ENCODE measurements around the gene SOCS4.

Gene SOCS4

GRCh38 chr14:55094292-55095157 is 67.5 kb downstream of the SOCS4 start:
- DNase-seq (ENCODE audit: low spot score): no peak
- Histone ChIP-seq H3K36me3 (replicated peaks in 1 of 2; ENCODE audit: control insufficient read depth in 2 of 2, insufficient read depth in 2 of 2, low read length in 2 of 2) (no peaks in the 10 kb centered on the region), H2AFZ (ENCODE audit: low read length) (no peak overlapping the region), H3K9ac (ENCODE audit: low read depth, low read length, poor library complexity) (no peak overlapping the region), H2BK5ac (ENCODE audit: low read length) (no peak overlapping the region), H3K18ac (ENCODE audit: low read length) (no peak overlapping the region), H3K14ac (ENCODE audit: low read length) (no peak overlapping the region), H3K27ac (replicated peaks; ENCODE audit: low read length) (no peak overlapping the region), H2AK5ac (ENCODE audit: low read depth, low read length) (no peak overlapping the region), H4K91ac (ENCODE audit: low read depth, low read length, poor library complexity) (no peak overlapping the region), H2BK15ac (ENCODE audit: low read length) (no peak overlapping the region), H2BK12ac (ENCODE audit: low read length) (no peak overlapping the region), H3K4me3 (ENCODE audit: low read length in 2 of 2) (no peak overlapping the region), H4K8ac (ENCODE audit: low read depth, low read length) (no peak overlapping the region), H3K4me1 (ENCODE audit: control insufficient read depth in 2 of 2, insufficient read depth in 1 of 2, low read depth in 1 of 2, low read length in 2 of 2) (peaks cover 0 to 2% of the 10 kb centered on the region in 2 donors), H3K23ac (ENCODE audit: low read depth, low read length, poor library complexity) (no peak overlapping the region), H3K9me3 (replicated peaks in 1 of 2; ENCODE audit: control insufficient read depth in 2 of 2, insufficient read depth in 1 of 2, low read depth in 1 of 2, low read length in 2 of 2) (no peaks in the 10 kb centered on the region), H3K27me3 (ENCODE audit: control insufficient read depth in 3 of 3, insufficient read depth in 3 of 3, low read depth in 1 of 3, low read length in 3 of 3) (no peaks in the 10 kb centered on the region), H2BK120ac (ENCODE audit: low read depth, low read length) (no peak overlapping the region), H3K4ac (ENCODE audit: low read length) (no peak overlapping the region), H3K4me2 (ENCODE audit: insufficient read depth, low read length, poor library complexity, severe bottlenecking) (no peak overlapping the region), H3K79me1 (ENCODE audit: low read depth, low read length) (peaks cover 2% of the 10 kb centered on the region)
- no CpG with 5 or more reads among the region's 9 CpGs for WGBS, 2 donors (ENCODE audit: extremely low coverage in 2 of 2, insufficient read length in 2 of 2, insufficient replicate concordance in 1 of 2)

DNA sequence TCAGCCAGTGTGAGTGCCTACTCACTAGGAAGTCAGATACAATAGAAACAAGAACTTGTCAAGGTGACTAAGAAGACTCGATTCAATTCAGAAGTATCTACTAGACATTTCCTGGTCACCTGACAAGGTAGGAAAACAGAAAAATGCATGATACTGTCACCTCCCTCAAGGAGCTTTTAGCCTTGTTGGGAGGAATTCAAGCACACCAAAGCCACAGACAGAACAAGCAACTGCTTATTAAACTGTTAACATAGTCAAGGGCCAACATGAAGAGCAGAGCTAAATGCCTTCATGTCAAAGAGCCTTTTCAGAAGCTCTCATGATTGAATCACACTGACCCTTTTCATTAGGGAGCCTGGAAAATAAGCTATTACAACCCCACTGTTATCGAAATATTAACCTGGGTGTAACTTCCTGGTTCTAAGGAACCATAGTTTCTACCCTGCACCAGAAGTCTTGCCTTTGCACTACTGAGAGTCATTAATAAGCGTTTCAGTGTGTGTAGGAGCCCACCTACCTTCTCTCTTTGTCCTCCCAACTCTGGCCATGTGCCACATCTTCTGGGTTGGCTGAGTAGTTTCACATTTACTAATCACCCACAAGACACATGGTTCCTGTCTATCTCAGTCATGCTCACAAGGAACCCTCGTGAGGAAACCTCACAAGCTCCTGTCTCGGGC is 71.0 kb downstream of the SOCS4 start:
- no peak overlapping the region for H3K4me3 ChIP-seq (ENCODE audit: low read length in 2 of 2)
- no peak overlapping the region for H3K27ac ChIP-seq (replicated peaks; ENCODE audit: low read length)
- H3K23ac ChIP-seq (ENCODE audit: low read depth, low read length, poor library complexity): no peak overlapping the region
- no peak overlapping the region for H3K14ac ChIP-seq (ENCODE audit: low read length)
- H3K9ac ChIP-seq (ENCODE audit: low read depth, low read length, poor library complexity): no peak overlapping the region
- no peaks in the 10 kb centered on the region for H3K36me3 ChIP-seq (replicated peaks in 1 of 2; ENCODE audit: control insufficient read depth in 2 of 2, insufficient read depth in 2 of 2, low read length in 2 of 2)
- H3K4me2 ChIP-seq (ENCODE audit: insufficient read depth, low read length, poor library complexity, severe bottlenecking): no peak overlapping the region
- H2BK12ac ChIP-seq (ENCODE audit: low read length): no peak overlapping the region
- no CpG with 5 or more reads among the region's 5 CpGs for WGBS, 2 donors (ENCODE audit: extremely low coverage in 2 of 2, insufficient read length in 2 of 2, insufficient replicate concordance in 1 of 2)
- peaks cover 7 to 9% of the 10 kb centered on the region in 2 donors for H3K4me1 ChIP-seq (ENCODE audit: control insufficient read depth in 2 of 2, insufficient read depth in 1 of 2, low read depth in 1 of 2, low read length in 2 of 2)
- H2BK15ac ChIP-seq (ENCODE audit: low read length): no peak overlapping the region
- no peak overlapping the region for H2AK5ac ChIP-seq (ENCODE audit: low read depth, low read length)
- H4K8ac ChIP-seq (ENCODE audit: low read depth, low read length): no peak overlapping the region
- no peak overlapping the region for H2AFZ ChIP-seq (ENCODE audit: low read length)
- no peaks in the 10 kb centered on the region for H3K79me1 ChIP-seq (ENCODE audit: low read depth, low read length)
- no peak overlapping the region for H2BK5ac ChIP-seq (ENCODE audit: low read length)
- no peaks in the 10 kb centered on the region for H3K9me3 ChIP-seq (replicated peaks in 1 of 2; ENCODE audit: control insufficient read depth in 2 of 2, insufficient read depth in 1 of 2, low read depth in 1 of 2, low read length in 2 of 2)
- no peak overlapping the region for H3K18ac ChIP-seq (ENCODE audit: low read length)
- no peak overlapping the region for H4K91ac ChIP-seq (ENCODE audit: low read depth, low read length, poor library complexity)
- H3K27me3 ChIP-seq (ENCODE audit: control insufficient read depth in 3 of 3, insufficient read depth in 3 of 3, low read depth in 1 of 3, low read length in 3 of 3): no peaks in the 10 kb centered on the region
- H2BK120ac ChIP-seq (ENCODE audit: low read depth, low read length): no peak overlapping the region
- H3K4ac ChIP-seq (ENCODE audit: low read length): no peak overlapping the region
- DNase-seq (ENCODE audit: low spot score): no peak

GRCh38 chr14:55098561-55098898 is 71.5 kb downstream of the SOCS4 start:
- DNase-seq (ENCODE audit: low spot score): no peak
- Histone ChIP-seq H3K27me3 (ENCODE audit: control insufficient read depth in 3 of 3, insufficient read depth in 3 of 3, low read depth in 1 of 3, low read length in 3 of 3) (no peaks in the 10 kb centered on the region), H3K36me3 (replicated peaks in 1 of 2; ENCODE audit: control insufficient read depth in 2 of 2, insufficient read depth in 2 of 2, low read length in 2 of 2) (no peaks in the 10 kb centered on the region), H3K4ac (ENCODE audit: low read length) (no peak overlapping the region), H3K18ac (ENCODE audit: low read length) (no peak overlapping the region), H3K4me1 (ENCODE audit: control insufficient read depth in 2 of 2, insufficient read depth in 1 of 2, low read depth in 1 of 2, low read length in 2 of 2) (peaks cover 11 to 14% of the 10 kb centered on the region in 2 donors), H2BK5ac (ENCODE audit: low read length) (no peak overlapping the region), H3K27ac (replicated peaks; ENCODE audit: low read length) (no peak overlapping the region), H4K91ac (ENCODE audit: low read depth, low read length, poor library complexity) (no peak overlapping the region), H3K9me3 (replicated peaks in 1 of 2; ENCODE audit: control insufficient read depth in 2 of 2, insufficient read depth in 1 of 2, low read depth in 1 of 2, low read length in 2 of 2) (no peaks in the 10 kb centered on the region), H2BK120ac (ENCODE audit: low read depth, low read length) (no peak overlapping the region), H3K23ac (ENCODE audit: low read depth, low read length, poor library complexity) (no peak overlapping the region), H3K9ac (ENCODE audit: low read depth, low read length, poor library complexity) (no peak overlapping the region), H3K14ac (ENCODE audit: low read length) (no peak overlapping the region), H4K8ac (ENCODE audit: low read depth, low read length) (no peak overlapping the region), H3K4me3 (ENCODE audit: low read length in 2 of 2) (no peak overlapping the region), H2BK15ac (ENCODE audit: low read length) (no peak overlapping the region), H2BK12ac (ENCODE audit: low read length) (no peak overlapping the region), H2AFZ (ENCODE audit: low read length) (no peak overlapping the region), H3K4me2 (ENCODE audit: insufficient read depth, low read length, poor library complexity, severe bottlenecking) (no peak overlapping the region), H3K79me1 (ENCODE audit: low read depth, low read length) (no peaks in the 10 kb centered on the region), H2AK5ac (ENCODE audit: low read depth, low read length) (no peak overlapping the region)
- WGBS, 2 donors (ENCODE audit: extremely low coverage in 2 of 2, insufficient read length in 2 of 2, insufficient replicate concordance in 1 of 2): no CpG with 5 or more reads among the region's 1 CpG
